H1 (cell line): ENCODE measurements around the gene UROD. TPM values are rescaled to one million over a fixed set of nuclear protein-coding genes. Genes with fewer than 3 reads are reported as not detected.

ENCODE experiments used
- POLR2AphosphoS5 ChIP-seq: IDR thresholded peaks from 2 replicates; pipeline ENCODE4 v1.6.1; 2011; ENCODE audit warnings: low read depth, low read length
- RBBP5 ChIP-seq: IDR thresholded peaks from 2 replicates; pipeline ENCODE4 v1.7.1; 2012; ENCODE audit warnings: low read depth, mild to moderate bottlenecking, inconsistent platforms, low read length, moderate library complexity, borderline replicate concordance
- ZNF274 ChIP-seq: IDR thresholded peaks from 2 replicates; pipeline ENCODE4 v1.7.0; 2012; ENCODE audit warnings: low read length, borderline replicate concordance; ENCODE audit errors: extremely low read depth
- polyA plus RNA-seq, 7 experiments: library from polyadenylated mRNA; depleted of rRNA in 3 of 7; stranded (reverse) in 5 of 7; unstranded in 2 of 7; fragments of >200 nt in 5 of 7; fragments of 200-250 nt in 2 of 7; gene quantifications; 1 replicate in 5 of 7; 2 replicates in 1 of 7; 4 replicates in 1 of 7; pipeline versions ENCODE4 v1.2.1 to v1.2.3, GENCODE V29; 2011 to 2013; ENCODE audit warnings: missing spikeins in 2 of 7, mixed read lengths in 2 of 7
- total RNA-seq: library from RNA; stranded (reverse); fragmentation: NEBNext Ultra II Directional; extraction: Animal tissue kit (Norgen Biotek cat#: 25700); gene quantifications from 2 replicates; pipeline ENCODE4 v1.2.1, GENCODE V29; 2021

Gene UROD
- total and polyA plus RNA-seq, 2 of the 8 experiments (the other 6 are each of a cell fraction or from before 2014, with no cell fraction given) = 86.6 to 220 TPM

- TF ChIP-seq POLR2AphosphoS5 (no peak), ZNF274 (no peak), RBBP5 (no peak)
- TF ChIP-seq, all 59 proteins: peak for 0
These were observed 28.2 kb downstream of the UROD start (continued) for GRCh38 chr1:45040297-45040696.
